Prostate gland (tissue), 2 donors: ENCODE measurements around the gene ITSN1. TPM values are rescaled to one million over a fixed set of nuclear protein-coding genes. Genes with fewer than 3 reads are reported as not detected.

Source experiments
- DNase-seq: peaks from one replicate; pipeline ENCODE4 v3.0.0-alpha.2; 2019; ENCODE audit warnings: low spot score
- H3K27ac ChIP-seq, 2 donors: fragments of 200-600 bp; sonication (generic); 2 replicates each; pipeline ENCODE4 v1.5.1; 2017 to 2019
- H3K27me3 ChIP-seq: fragments of 200-600 bp; sonication (generic); replicated peaks from 2 replicates; pipeline ENCODE4 v1.5.1; 2019; ENCODE audit not compliant: insufficient read depth
- H3K36me3 ChIP-seq, 2 donors: fragments of 200-600 bp; sonication (generic); 1 replicate in 1 of 2; 2 replicates in 1 of 2; pipeline versions ENCODE4 v1.5.1 to v1.8.1; 2017 to 2019
- H3K4me1 ChIP-seq: fragments of 200-600 bp; sonication (generic); replicated peaks from 2 replicates; pipeline ENCODE4 v1.5.1; 2019
- H3K4me3 ChIP-seq, 2 donors: fragments of 200-600 bp; sonication (generic); 2 replicates each; pipeline ENCODE4 v1.5.1; 2017 to 2019
- H3K9me3 ChIP-seq: fragments of 200-600 bp; sonication (generic); 2 replicates; pipeline ENCODE4 v1.5.1; 2017
- POLR2A ChIP-seq: fragments of 450-650 bp; IDR thresholded peaks from one replicate; pipeline ENCODE4 v1.6.1; 2016; ENCODE audit warnings: antibody characterized with exemption, mild to moderate bottlenecking
- POLR2AphosphoS5 ChIP-seq: sonication (generic); formaldehyde crosslinking; IDR thresholded peaks from one replicate; pipeline ENCODE4 v1.6.1; 2017; ENCODE audit warnings: antibody characterized with exemption
- WGBS: methylation state at CpG from one replicate; pipeline ENCODE4 v1.1.5; 2018; 5-methylcytosine and 5-hydroxymethylcytosine counted together
- intact Hi-C: fragments of 100-400 bp; cut with DNase I; formaldehyde crosslinking; loops from one replicate; pipeline ENCODE4 v1.14.2; 2022
- total RNA-seq, 2 donors: library from RNA; depleted of rRNA; stranded (reverse); fragments of >200 nt; gene quantifications; one replicate each; pipeline ENCODE4 v1.1.0, GENCODE V29; 2016
- TF ChIP-seq, protein P1 (sequence below), 4 experiments: fragments of 200-600 bp in 2 of 4; fragments of 450-650 bp in 2 of 4; sonication (generic) in 2 of 4; IDR thresholded peaks; 1 replicate in 3 of 4; 2 replicates in 1 of 4; pipeline ENCODE4 v1.5.1; 2016 to 2019; ENCODE audit warnings: antibody characterized with exemption in 4 of 4, mild to moderate bottlenecking in 2 of 4, moderate library complexity in 2 of 4

ITSN1 gene
- total RNA-seq, 2 donors from 2014 or later, result 14.8 to 44.9 TPM

DNA sequence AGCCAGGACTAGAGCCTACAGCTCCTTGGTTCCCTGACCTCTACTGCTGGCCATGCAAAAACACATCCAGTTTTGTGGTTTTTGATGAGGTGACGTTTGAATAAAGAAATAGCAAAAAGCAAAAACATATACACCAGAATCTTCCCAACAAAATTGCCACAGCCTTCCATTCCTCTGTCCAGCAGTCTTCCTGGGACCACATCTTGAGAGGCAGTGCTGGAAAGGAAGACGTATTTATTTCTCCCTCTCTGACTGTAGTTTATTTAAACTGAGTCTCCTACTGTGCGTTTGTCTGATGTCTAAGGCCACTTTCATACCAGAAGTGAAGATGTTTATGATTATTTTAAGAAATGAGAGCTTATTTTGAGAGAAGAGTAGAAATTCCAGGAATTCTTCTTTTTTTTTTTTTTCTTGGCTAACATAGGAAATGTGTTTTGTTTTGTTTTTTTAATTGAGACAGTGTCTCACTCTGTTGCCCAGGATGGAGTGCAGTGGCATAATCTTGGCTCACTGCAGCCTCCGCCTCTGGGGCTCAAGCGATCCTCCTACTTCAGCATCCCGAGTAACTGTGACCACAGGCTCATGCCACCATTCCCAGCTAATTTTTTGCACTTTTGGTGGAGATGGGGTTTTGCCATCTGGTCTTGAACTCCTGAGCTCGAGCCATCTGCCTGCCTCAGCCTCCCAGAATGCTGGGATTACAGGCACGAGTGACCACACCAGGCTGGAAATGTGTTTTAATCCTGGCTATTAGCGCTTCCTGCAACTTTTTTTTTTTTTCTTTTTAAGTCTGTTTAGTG, 118.5 kb downstream of the ITSN1 start:
- WGBS, result 61% methylated on average over 9 of the region's 9 CpGs
- Histone ChIP-seq H3K4me3 (no peak overlapping the region), H3K9me3 (no peaks in the 10 kb centered on the region), H3K4me1 (no peaks in the 10 kb centered on the region), H3K36me3 (no peaks in the 10 kb centered on the region), H3K27me3 (no peaks in the 10 kb centered on the region), H3K27ac (peak overlapping the region; percentile 25 to 32)
- intact Hi-C loops, result no loop called here
- no peak for DNase-seq
- no peak for TF ChIP-seq POLR2AphosphoS5
- TF ChIP-seq, protein P1, sequence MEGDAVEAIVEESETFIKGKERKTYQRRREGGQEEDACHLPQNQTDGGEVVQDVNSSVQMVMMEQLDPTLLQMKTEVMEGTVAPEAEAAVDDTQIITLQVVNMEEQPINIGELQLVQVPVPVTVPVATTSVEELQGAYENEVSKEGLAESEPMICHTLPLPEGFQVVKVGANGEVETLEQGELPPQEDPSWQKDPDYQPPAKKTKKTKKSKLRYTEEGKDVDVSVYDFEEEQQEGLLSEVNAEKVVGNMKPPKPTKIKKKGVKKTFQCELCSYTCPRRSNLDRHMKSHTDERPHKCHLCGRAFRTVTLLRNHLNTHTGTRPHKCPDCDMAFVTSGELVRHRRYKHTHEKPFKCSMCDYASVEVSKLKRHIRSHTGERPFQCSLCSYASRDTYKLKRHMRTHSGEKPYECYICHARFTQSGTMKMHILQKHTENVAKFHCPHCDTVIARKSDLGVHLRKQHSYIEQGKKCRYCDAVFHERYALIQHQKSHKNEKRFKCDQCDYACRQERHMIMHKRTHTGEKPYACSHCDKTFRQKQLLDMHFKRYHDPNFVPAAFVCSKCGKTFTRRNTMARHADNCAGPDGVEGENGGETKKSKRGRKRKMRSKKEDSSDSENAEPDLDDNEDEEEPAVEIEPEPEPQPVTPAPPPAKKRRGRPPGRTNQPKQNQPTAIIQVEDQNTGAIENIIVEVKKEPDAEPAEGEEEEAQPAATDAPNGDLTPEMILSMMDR (IDR thresholded peaks at IDR 0.05), result no peak
- TF ChIP-seq POLR2A, result no peak

DNA sequence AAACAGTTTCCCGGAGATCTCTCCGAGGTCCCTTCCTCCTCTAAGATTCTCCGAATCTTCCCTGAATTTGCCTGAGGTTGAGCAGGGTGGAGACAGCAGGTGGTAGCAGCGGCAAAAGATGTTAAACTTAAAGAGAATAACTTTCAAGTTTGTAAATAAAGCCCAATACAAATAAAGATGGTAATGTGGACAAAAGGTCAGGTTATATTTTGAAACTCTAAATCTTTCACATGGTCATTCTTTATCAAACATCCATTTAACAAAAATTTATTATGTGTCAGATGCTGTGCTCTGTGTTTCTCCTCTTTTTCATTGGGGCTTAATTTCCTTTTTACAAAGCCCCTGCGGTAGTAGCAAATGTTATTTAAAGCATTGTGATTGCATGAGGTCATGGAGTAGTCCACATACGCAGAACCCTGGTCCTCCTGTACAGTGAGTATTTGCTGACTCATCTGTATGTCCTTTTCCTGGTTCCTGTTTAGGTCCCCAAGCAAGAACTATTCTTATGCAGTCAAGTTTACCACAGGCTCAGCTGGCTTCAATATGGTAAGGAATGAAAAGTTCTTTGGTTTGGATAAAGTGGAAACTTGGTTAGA, 119.2 kb downstream of the ITSN1 start:
- TF ChIP-seq, protein P1 (IDR thresholded peaks at IDR 0.05), result no peak
- peak; percentile 26 for TF ChIP-seq POLR2AphosphoS5
- no peak for TF ChIP-seq POLR2A
- Histone ChIP-seq H3K27me3 (no peaks in the 10 kb centered on the region), H3K4me1 (no peaks in the 10 kb centered on the region), H3K9me3 (no peaks in the 10 kb centered on the region), H3K36me3 (no peaks in the 10 kb centered on the region), H3K4me3 (no peak overlapping the region), H3K27ac (peak overlapping the region; percentile 25 to 32)
- intact Hi-C loops, result no loop called here
- 39% methylated on average over 6 of the region's 6 CpGs for WGBS
- no peak for DNase-seq

DNA sequence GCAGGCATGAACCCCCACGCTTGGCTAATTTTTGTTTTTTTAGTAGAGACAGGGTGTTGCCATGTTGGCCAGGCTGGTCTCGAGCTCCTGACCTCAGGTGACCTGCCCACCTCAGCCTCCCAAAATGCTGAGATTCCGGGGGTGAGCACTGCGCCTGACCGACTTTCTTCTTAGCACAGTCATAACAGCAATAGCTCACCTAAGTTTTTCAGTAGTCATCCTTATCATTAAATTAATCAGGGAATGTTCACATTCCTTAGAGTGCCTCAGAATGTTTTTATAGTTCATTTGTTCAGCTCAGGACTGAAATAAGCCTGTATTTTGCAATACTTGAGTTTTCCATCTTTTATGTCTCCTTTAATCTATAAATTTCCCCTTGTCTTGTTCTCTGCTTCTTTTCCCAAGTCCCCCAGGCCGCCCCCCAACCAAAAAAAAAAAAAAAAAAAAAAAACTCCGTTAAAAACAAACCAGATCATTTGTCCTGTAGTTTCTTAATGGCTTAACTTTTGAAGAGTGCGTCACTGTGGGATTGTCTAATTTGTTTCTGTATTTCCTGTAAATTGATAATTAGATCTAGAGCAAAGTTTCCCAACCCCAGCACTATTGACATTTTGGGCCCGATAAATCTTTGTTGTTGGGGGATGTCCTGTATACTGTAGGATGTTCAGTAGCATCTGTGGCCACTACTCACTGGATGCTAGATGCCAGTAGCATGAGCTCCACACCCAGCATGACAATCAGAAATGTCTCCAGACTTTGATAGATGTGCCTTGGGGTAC, 120.7 kb downstream of the ITSN1 start:
- no peak for DNase-seq
- WGBS, result 85% methylated on average over 9 of the region's 9 CpGs
- Histone ChIP-seq H3K4me3 (no peak overlapping the region), H3K27me3 (no peaks in the 10 kb centered on the region), H3K27ac (no peak overlapping the region), H3K36me3 (no peaks in the 10 kb centered on the region), H3K9me3 (no peaks in the 10 kb centered on the region), H3K4me1 (no peaks in the 10 kb centered on the region)
- intact Hi-C loops, result no loop called here
- TF ChIP-seq POLR2A, result no peak
- TF ChIP-seq, protein P1 (IDR thresholded peaks at IDR 0.05), result no peak
- TF ChIP-seq POLR2AphosphoS5, result no peak

DNA sequence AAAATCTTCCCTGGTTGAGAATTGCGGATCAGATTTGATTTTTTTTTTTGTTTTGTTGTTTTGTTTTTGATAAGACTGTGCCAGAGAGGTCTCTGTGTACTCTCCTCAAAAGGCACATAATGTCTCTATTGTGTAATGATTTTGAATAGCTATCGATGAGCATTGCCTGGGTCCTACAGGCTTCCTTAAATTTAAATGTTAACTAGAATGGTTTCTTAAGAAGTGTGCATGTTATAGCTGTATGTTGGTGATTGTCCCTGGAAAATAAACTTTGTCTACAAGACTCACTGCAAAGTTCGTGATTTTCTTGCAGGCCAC, 121.2 kb downstream of the ITSN1 start:
- Histone ChIP-seq H3K4me3 (no peak overlapping the region), H3K4me1 (no peaks in the 10 kb centered on the region), H3K36me3 (no peaks in the 10 kb centered on the region), H3K27me3 (no peaks in the 10 kb centered on the region), H3K27ac (no peak overlapping the region), H3K9me3 (no peaks in the 10 kb centered on the region)
- DNase-seq, result no peak
- 69% methylated on average over 3 of the region's 3 CpGs for WGBS
- intact Hi-C loops, result no loop called here
- no peak for TF ChIP-seq POLR2A
- TF ChIP-seq, protein P1 (IDR thresholded peaks at IDR 0.05), result no peak
